COLO668 (cell line): ENCODE data around the gene RPLP2.

ENCODE experiments used
- DNase-seq: peaks from one replicate; lab custom pipeline; 2025; ENCODE audit not compliant: unreplicated experiment; lab: John Stamatoyannopoulos, UW

The RPLP2 gene

GRCh38 chr11:802693-803466 is 6.9 kb upstream of the RPLP2 start:
- peak; percentile 11 for DNase-seq

GRCh38 chr11:803467-803742 is 6.4 kb upstream of the RPLP2 start:
- no peak for DNase-seq

- DNase-seq = peak; percentile 66
Measured at GRCh38 chr11:803770-804598, 5.8 kb upstream of the RPLP2 start.

GRCh38 chr11:804599-804964 is 5.2 kb upstream of the RPLP2 start:
- no peak for DNase-seq

- DNase-seq = peak; percentile 6
Measured at GRCh38 chr11:808427-809286, 1.1 kb upstream of the RPLP2 start.

- no peak for DNase-seq
Measured at GRCh38 chr11:810040-810567, 337 bp downstream of the RPLP2 start.

- no peak for DNase-seq
Measured at GRCh38 chr11:811446-812245, 1.9 kb downstream of the RPLP2 start.

- DNase-seq = no peak
Measured at GRCh38 chr11:812390-812789, 2.6 kb downstream of the RPLP2 start.

GRCh38 chr11:813072-813455 is 3.3 kb downstream of the RPLP2 start:
- DNase-seq = no peak

GRCh38 chr11:813456-814096 is 3.8 kb downstream of the RPLP2 start:
- no peak for DNase-seq

GRCh38 chr11:815675-816432 is 6.1 kb downstream of the RPLP2 start:
- DNase-seq = no peak

GRCh38 chr11:816433-816779 is 6.6 kb downstream of the RPLP2 start:
- DNase-seq = no peak

- DNase-seq = no peak
Measured at GRCh38 chr11:818396-819128, 8.8 kb downstream of the RPLP2 start, which contains the start of gene PNPLA2. PNPLA2 (plus strand) TSS chr11:818914; CDS start chr11:819719, 805 bp downstream.

GRCh38 chr11:819129-819931 is 9.6 kb downstream of the RPLP2 start:
- peak; percentile 84 for DNase-seq

GRCh38 chr11:819943-820649 is 10.3 kb downstream of the RPLP2 start:
- DNase-seq = peak; percentile 73

- no peak for DNase-seq
Measured at GRCh38 chr11:820655-821511, 11.1 kb downstream of the RPLP2 start.
